ENCODE data around the gene TRABD2B. TPM values are rescaled to one million over a fixed set of nuclear protein-coding genes. Genes with fewer than 3 reads are reported as not detected.

The TRABD2B gene
- total and polyA plus RNA-seq, 2 of the 13 experiments (the other 11 are each of a cell fraction or from before 2014, with no cell fraction given): 0.04 TPM; not detected in 1

GRCh38 chr1:47767741-47768100 lies 229.5 kb downstream of the TRABD2B start:
- in situ Hi-C loops (cut with HindIII; ENCODE audit: extremely low pct_ligation_motif_present, low pct_unique_long_range_greater_than_20kb): no loop called here
- WGBS (ENCODE audit: low lambda C conversion rate): 51% methylated on average over 5 of the region's 11 CpGs
- Histone ChIP-seq H3K27me3 (ENCODE audit: control insufficient read depth in 1 of 2, insufficient read depth in 2 of 2, low read length in 2 of 2) (peaks cover 2 to 36% of the 10 kb centered on the region in 2 experiments), H3K27ac (ENCODE audit: extremely low read length, insufficient read depth, low read length) (no peak overlapping the region), H3K9me3 (ENCODE audit: low read length) (no peaks in the 10 kb centered on the region), H3K36me3 (replicated peaks in 1 of 2; ENCODE audit: control insufficient read depth in 1 of 2, insufficient read depth in 2 of 2, low read length in 2 of 2) (no peaks in the 10 kb centered on the region), H4K20me1 (ENCODE audit: insufficient read depth, low read length) (no peaks in the 10 kb centered on the region), H3K4me1 (ENCODE audit: insufficient read depth, low read length) (peaks cover 38% of the 10 kb centered on the region), H3K4me2 (ENCODE audit: low read depth, low read length) (no peak overlapping the region), H3K4me3 (replicated peaks in 1 of 3; ENCODE audit: insufficient read depth in 1 of 3, low read depth in 2 of 3, low read length in 3 of 3) (no peak overlapping the region), H3K79me2 (ENCODE audit: insufficient read depth, low read length) (no peaks in the 10 kb centered on the region), H2AFZ (ENCODE audit: low read length) (no peak overlapping the region), H3K9ac (ENCODE audit: insufficient read depth, low read depth, low read length) (no peak overlapping the region)
- ATAC-seq: peak; percentile 15; the same call in 2 of the 3 replicates
- TF ChIP-seq ZNF101 (CRISPR knock-in tag; IDR thresholded peaks at IDR 0.05; ENCODE audit: borderline replicate concordance, low read depth): no peak
- TF ChIP-seq MLLT10 (CRISPR knock-in tag; IDR thresholded peaks at IDR 0.05): no peak
- TF ChIP-seq NPAS2 (CRISPR knock-in tag; IDR thresholded peaks at IDR 0.05; ENCODE audit: borderline replicate concordance): no peak
- no peak for TF ChIP-seq MYPOP (CRISPR knock-in tag; IDR thresholded peaks at IDR 0.05)
- BruUV-seq (replicated peaks): no TSS peak
- intact Hi-C loops (cut with micrococcal nuclease; ENCODE audit: unreplicated experiment): no loop called here
- no peak for FAIRE-seq
- ChIA-PET POLR2A (no interaction called here), CTCF (ENCODE audit: low intra/inter-chr PET ratio, low total read pairs) (no interaction called here)
- no peak for DNase-seq (ENCODE audit: low spot score)

GRCh38 chr1:47766832-47767740 lies 230.1 kb downstream of the TRABD2B start:
- peak overlapping the region in 1 of 3 experiments; percentile 30; a peak in 2 of 6 replicates for H3K4me3 ChIP-seq (replicated peaks in 1 of 3; ENCODE audit: insufficient read depth in 1 of 3, low read depth in 2 of 3, low read length in 3 of 3)
- CTCF ChIA-PET (ENCODE audit: low intra/inter-chr PET ratio, low total read pairs): no interaction called here
- intact Hi-C loops (cut with micrococcal nuclease; ENCODE audit: unreplicated experiment) (no loop called here), in situ Hi-C loops (cut with HindIII; ENCODE audit: extremely low pct_ligation_motif_present, low pct_unique_long_range_greater_than_20kb) (no loop called here)
- H2AFZ ChIP-seq (ENCODE audit: low read length): no peak overlapping the region
- peaks cover 2 to 36% of the 10 kb centered on the region in 2 experiments for H3K27me3 ChIP-seq (ENCODE audit: control insufficient read depth in 1 of 2, insufficient read depth in 2 of 2, low read length in 2 of 2)
- POLR2A ChIA-PET: no interaction called here
- no peaks in the 10 kb centered on the region for H3K79me2 ChIP-seq (ENCODE audit: insufficient read depth, low read length)
- peaks cover 35% of the 10 kb centered on the region for H3K4me1 ChIP-seq (ENCODE audit: insufficient read depth, low read length)
- H3K27ac ChIP-seq (ENCODE audit: extremely low read length, insufficient read depth, low read length): no peak overlapping the region
- DNase-seq (ENCODE audit: low spot score) (peak; percentile 35), FAIRE-seq (no peak), ATAC-seq (peak; percentile 68)
- BruUV-seq (replicated peaks): no TSS peak
- no peaks in the 10 kb centered on the region for H3K36me3 ChIP-seq (replicated peaks in 1 of 2; ENCODE audit: control insufficient read depth in 1 of 2, insufficient read depth in 2 of 2, low read length in 2 of 2)
- 13% methylated on average over 12 of the region's 12 CpGs for WGBS (ENCODE audit: low lambda C conversion rate)
- H3K9ac ChIP-seq (ENCODE audit: insufficient read depth, low read depth, low read length): peak overlapping the region; percentile 21; the same call in 1 of the 2 replicates
- no peaks in the 10 kb centered on the region for H4K20me1 ChIP-seq (ENCODE audit: insufficient read depth, low read length)
- H3K9me3 ChIP-seq (ENCODE audit: low read length): no peaks in the 10 kb centered on the region
- H3K4me2 ChIP-seq (ENCODE audit: low read depth, low read length): peak overlapping the region; percentile 60
- TF ChIP-seq ZNF275 (CRISPR knock-in tag; IDR thresholded peaks at IDR 0.05; ENCODE audit: borderline replicate concordance) (no peak), ZNF776 (CRISPR knock-in tag; IDR thresholded peaks at IDR 0.05) (no peak), MATR3 (CRISPR knock-in tag; IDR thresholded peaks at IDR 0.05) (no peak), MXI1 (IDR thresholded peaks at IDR 0.05; ENCODE audit: borderline replicate concordance, low read depth, low read length) (no peak), SSRP1 (CRISPR knock-in tag; IDR thresholded peaks at IDR 0.05) (no peak), ZNF441 (CRISPR knock-in tag; IDR thresholded peaks at IDR 0.05; ENCODE audit: borderline replicate concordance) (0 out of 2 replicates have a peak, but pooled peaks have one; percentile 51), HHEX (CRISPR knock-in tag; IDR thresholded peaks at IDR 0.05) (no peak), BRF2 (CRISPR knock-in tag; IDR thresholded peaks at IDR 0.05) (no peak), MEF2D (CRISPR knock-in tag; IDR thresholded peaks at IDR 0.05) (no peak)
